Activated effector memory CD4-positive, alpha-beta T cell treated with Interleukin-2 at 50 U/mL for 16 hours (primary cell): ENCODE data around the gene LLGL2.

ENCODE experiments used
- DNase-seq: peaks from one replicate; pipeline ENCODE4 v3.0.0-alpha.2; 2020

The LLGL2 gene

GRCh38 chr17:75491680-75492079 is 33.8 kb upstream of the LLGL2 start:
- no peak for DNase-seq

DNA sequence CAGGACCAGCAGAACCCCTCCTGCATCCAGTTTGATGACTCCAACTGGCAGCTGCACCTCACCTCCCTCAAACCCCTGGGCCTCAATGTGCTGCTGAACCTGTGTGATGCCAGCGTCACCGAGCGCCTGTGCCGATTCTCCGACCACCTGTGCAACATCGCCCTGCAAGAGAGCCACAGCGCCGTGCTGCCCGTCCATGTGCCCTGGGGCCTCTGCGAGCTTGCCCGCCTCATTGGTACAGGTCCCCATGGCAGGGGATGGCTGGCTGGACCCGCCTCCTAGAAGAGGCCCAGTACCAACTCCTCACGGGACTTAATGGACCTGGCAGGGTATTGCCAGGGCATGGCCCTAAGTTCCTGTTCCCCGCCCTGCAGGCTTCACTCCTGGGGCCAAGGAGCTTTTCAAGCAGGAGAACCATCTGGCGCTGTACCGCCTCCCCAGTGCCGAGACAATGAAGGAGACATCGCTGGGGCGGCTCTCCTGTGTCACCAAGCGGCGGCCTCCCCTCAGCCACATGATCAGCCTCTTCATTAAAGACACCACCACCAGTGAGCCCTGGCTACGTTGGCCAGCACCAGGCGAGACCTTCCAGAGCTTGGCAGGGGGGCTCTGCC is 32.8 kb upstream of the LLGL2 start:
- DNase-seq = no peak

- no peak for DNase-seq
Measured at GRCh38 chr17:75493476-75494129, 31.9 kb upstream of the LLGL2 start.

DNA sequence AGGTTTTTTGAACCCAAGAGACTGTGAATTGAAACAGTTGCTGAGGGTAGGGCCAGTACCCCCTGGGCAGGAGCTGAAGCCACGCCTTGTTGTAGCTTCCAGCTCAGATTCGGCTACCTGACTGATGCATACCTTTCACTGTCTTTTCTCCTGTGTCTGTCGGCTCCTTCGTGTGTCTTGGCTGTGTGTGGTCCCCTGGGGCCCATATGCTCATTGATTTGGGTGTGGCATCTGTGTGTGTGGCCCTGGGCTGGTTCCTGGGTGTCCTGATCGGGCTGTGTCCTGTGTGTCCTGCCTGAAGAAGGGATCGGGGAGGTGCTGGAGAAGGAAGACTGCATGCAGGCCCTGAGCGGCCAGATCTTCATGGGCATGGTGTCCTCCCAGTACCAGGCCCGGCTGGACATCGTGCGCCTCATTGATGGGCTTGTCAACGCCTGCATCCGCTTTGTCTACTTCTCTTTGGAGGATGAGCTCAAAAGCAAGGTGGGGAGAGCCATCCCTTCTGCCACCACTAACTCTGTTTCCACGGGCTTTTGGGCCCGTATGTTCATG is 31.1 kb upstream of the LLGL2 start:
- DNase-seq = no peak

DNA sequence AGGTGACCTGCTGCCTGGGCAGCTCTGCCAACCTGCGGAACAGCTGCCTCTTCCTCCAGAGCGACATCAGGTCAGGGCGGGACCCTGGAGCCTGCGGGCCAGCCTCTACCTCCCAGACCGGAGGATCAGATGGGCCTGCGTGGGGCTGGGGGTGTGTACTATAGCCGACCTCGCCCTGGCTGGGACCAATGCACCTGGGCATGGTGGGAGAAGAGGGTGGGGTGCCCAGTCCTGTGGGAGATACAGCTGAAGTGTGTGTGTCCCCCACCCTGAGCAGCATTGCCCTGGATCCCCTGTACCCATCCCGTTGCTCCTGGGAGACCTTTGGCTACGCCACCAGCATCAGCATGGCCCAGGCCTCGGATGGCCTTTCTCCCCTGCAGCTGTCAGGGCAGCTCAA is 29.5 kb upstream of the LLGL2 start:
- no peak for DNase-seq

GRCh38 chr17:75498039-75498725 is 27.3 kb upstream of the LLGL2 start:
- no peak for DNase-seq

DNA sequence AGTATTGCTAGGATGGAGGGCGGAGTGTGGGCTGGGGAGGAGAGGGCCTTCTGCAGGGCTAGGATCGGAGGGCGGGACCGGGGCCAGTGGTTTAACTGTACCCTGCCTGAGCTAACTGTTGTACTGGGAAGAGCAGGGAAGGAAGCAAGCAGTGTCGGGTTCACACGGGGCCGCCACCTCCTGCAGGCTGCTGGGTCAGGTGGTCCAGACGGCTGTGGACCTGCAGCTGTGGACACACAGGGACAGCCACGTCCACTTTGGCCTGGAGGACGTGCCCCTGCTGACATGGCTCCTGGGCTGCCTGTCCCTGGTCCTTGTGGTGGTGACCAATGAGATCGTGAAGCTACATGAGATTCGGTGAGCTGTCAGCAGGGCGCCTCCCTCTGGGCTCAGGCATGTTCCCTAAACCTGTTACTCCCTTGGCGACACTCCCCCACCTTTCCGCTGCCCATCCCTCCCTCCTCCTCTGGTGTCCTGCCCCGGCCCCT is 26.7 kb upstream of the LLGL2 start:
- no peak for DNase-seq

DNA sequence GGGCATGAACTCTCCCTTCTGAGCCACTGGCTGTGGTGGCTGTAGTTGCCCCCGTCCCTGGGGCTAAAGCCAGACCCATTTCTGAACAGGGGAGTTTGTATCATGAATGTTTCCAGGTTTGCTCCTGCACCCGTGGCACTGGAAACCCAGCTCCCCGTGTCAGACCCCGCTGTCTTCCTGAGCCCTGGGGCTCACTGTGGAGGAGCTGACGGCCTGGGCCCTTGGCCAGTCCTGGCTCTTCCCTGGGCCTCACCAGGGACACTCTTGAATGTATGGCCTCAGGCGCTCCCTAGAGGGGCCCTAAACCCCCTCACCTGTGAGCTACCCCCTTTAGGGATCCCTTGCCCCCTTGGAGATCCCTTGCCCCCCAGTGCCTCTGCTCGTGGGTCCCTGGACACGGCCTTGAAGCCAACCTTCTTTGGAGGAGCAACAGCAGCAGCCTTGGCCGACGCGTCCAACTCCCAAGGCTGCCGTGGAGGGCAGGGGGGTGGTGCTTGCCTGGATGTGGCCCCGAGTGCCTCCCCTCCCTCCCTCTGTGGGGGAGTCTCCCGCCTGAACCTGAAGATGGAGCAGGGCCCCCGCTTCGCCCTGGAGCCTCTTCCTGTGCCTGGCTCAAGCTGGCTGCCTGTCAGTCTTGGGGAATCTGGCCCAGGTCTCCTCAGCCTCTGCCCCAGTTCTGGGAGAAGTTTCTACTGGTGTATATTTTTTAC is 26.0 kb upstream of the LLGL2 start:
- no peak for DNase-seq

GRCh38 chr17:75500419-75501216 is 24.9 kb upstream of the LLGL2 start:
- no peak for DNase-seq

- DNase-seq = no peak
Measured at GRCh38 chr17:75501378-75502071, 24.0 kb upstream of the LLGL2 start.

DNA sequence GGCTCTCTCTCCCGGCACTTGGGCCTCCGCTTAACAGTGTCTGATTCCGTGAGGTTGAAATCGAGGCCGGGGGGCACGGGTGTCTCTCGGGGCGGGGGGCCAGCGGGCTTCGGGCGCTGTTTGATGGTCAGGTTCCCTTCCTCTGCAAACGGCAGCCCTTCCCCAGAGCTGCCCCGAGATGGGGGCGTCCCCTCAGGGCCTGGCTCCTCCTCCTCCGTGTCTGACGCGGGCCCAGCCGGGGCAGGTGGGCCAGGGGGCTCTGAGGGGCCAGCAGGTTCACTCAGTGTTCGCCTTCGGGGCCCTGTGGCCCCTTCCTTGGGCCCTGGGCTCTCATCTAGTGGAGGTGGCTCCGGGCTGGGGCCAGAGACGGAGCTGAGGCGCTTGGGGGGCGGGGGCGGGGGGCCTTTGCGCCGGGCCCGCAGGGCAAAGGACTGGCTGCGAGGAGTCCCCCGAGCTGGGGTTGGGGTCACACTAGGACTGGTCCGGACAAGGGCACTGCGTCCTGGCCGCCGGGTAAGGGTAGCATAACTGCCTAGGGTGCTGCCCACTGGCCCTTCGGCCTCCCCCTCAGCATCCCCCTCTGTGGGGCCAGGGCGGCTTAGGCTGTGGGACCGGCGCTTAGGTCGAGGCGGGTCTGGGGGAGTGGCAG is 23.3 kb upstream of the LLGL2 start:
- no peak for DNase-seq

- no peak for DNase-seq
Measured at GRCh38 chr17:75502721-75503329, 22.7 kb upstream of the LLGL2 start.

DNA sequence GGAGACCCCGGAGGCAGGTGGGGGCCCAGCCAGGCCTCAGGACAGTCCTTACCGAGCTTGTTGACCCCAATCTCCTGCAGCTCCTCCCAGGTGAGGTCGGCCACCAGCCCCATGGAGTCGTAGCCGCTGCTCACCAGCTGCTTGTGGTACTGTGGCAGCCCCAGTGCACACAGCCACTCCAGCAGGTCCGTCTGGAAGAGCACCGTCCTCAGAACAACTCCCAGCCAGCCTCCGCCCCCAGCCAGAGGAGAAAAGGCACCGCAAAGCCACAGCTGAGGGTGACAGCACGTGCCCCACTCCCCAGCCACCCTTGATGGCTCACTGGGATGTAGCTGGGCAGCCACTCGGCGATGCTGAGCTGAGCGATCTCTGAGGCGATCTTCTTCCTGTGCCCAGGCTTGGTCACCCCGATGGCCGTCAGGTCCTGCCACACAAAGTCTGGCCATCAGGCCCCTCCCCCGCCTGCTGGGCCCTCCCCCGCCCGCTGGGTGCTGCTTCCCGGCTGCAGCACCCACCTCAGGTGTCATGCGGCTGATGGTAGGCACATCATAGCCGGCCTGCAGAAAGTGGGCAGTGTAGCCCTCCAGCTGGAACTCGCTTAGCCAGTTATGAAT is 22.1 kb upstream of the LLGL2 start:
- DNase-seq = no peak

GRCh38 chr17:75503976-75504346 is 21.5 kb upstream of the LLGL2 start:
- DNase-seq = no peak

GRCh38 chr17:75504347-75505151 is 20.9 kb upstream of the LLGL2 start:
- no peak for DNase-seq

DNA sequence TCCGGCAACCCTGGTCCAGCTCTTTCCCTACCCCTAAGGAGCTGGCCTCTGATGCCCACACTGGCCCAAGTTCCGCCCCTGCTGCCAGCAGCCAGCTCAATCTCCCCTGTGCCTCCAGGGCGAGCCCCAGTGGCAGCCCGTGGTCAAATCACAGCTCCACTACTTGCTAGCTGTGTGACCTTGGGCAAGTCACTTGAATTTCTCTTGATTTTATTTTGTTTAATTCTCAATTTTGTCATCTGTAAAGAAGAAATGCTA is 20.4 kb upstream of the LLGL2 start:
- no peak for DNase-seq

- no peak for DNase-seq
Measured at GRCh38 chr17:75505640-75506039, 19.9 kb upstream of the LLGL2 start.

- no peak for DNase-seq
Measured at GRCh38 chr17:75506134-75506533, 19.4 kb upstream of the LLGL2 start.

GRCh38 chr17:75506888-75507287 is 18.6 kb upstream of the LLGL2 start:
- DNase-seq = no peak
